HG03045 (cell line): Measurements from ENCODE around the gene UVSSA.

Source experiments
- ATAC-seq: cut with Tn5 transposase; IDR thresholded peaks from one replicate; pipeline ENCODE4 v1.9.1; 2021; ENCODE audit warnings: mild to moderate bottlenecking, moderate library complexity; ENCODE audit not compliant: unreplicated experiment

The UVSSA gene, protein sequence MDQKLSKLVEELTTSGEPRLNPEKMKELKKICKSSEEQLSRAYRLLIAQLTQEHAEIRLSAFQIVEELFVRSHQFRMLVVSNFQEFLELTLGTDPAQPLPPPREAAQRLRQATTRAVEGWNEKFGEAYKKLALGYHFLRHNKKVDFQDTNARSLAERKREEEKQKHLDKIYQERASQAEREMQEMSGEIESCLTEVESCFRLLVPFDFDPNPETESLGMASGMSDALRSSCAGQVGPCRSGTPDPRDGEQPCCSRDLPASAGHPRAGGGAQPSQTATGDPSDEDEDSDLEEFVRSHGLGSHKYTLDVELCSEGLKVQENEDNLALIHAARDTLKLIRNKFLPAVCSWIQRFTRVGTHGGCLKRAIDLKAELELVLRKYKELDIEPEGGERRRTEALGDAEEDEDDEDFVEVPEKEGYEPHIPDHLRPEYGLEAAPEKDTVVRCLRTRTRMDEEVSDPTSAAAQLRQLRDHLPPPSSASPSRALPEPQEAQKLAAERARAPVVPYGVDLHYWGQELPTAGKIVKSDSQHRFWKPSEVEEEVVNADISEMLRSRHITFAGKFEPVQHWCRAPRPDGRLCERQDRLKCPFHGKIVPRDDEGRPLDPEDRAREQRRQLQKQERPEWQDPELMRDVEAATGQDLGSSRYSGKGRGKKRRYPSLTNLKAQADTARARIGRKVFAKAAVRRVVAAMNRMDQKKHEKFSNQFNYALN

GRCh38 chr4:1346781-1347409 lies at the start of gene UVSSA:
Gene UVSSA, plus strand, starts transcription at chr4:1347208. Its CDS starts 884 bp downstream, at chr4:1348092.
- peak; percentile 94 for ATAC-seq

DNA sequence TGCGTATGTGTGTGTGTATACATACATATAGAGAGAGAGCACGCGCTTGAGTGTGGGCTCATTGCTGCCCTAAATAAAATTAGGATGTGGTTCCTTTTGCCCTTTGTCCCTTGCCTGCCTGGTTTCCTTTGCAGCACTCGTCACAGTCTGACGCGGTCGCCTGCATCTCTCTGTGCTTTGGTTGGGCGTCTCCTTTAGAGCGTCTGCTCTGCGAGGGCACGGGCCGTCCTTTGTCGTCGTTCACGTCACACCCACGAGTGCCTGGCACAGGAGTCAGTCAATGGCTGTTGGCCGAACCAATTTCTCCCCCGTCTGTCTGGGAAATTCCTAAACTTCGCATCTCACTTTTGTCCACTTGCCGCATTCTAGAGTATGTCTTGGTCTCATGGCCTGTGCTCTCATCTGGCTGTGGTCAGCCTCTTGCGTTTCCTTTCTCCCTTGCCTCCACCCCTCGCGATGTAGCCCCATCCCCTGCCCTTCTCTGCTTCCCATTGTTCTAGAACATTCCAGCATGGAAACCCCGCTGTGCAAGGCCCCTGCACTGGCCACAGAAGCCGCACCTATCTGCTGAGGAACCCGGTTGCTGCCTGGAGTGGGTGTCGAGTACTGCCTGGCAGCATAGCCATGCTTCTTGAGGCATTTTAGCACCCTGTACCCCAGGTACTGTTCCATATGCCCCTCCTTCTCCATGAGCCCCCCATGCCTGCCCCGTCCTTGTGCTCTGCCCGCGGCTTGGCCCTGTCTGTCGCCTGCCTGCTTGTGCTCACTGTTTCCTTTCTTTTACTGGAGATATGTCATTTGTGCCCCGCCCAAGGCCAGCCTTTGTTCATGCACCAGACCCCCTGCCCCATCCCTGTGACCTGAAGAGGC lies 49.3 kb upstream of the UVSSA start:
- ATAC-seq: no peak

DNA sequence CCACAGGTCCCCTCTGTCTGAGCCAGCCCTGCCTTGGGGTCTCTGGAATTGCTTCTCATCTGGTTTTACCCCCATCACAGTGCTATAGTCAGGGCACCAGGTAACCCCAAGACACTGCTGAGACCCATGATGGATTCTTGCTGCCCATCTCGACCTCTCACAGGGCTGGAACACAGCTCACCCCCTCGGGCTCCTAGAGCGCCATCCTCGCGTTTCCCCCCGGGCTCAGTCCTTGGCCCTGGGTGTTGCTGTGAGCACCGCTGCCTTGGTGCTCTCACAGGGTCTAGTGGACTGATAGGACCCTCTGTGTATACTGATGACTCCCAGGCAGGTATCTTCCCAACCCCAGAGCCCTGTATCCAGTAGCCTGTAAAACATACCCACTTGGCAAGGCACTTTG lies 48.5 kb upstream of the UVSSA start:
- no peak for ATAC-seq

DNA sequence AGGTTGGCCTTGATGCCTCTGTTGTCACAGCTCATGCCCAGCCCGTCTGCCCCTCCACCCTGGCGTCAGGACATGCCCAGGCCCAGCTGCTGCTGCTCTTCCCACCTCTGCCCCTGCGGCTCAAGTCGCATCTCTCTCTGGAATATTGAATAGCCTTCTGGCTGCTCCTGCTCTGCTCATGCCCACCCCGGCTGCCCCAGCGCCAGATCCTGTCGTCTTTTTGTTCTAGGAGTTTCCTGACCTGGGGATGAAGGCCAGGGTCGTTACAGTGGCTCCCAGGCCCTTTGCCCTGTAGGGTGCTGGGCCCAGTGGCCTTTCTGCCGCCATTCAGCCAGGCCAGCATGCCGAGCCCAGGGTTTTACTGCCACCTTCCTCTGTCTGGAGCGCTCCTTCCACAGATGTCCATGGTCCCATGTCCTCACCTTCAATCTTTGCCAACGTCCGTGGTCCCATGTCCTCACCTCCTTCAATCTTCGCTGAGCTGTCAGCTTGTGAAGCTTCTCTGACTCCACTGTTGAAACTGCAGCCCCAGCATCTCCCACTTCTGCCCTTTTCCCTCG lies 47.6 kb upstream of the UVSSA start:
- no peak for ATAC-seq

GRCh38 chr4:1300466-1301455 lies 46.2 kb upstream of the UVSSA start:
- ATAC-seq: no peak

DNA sequence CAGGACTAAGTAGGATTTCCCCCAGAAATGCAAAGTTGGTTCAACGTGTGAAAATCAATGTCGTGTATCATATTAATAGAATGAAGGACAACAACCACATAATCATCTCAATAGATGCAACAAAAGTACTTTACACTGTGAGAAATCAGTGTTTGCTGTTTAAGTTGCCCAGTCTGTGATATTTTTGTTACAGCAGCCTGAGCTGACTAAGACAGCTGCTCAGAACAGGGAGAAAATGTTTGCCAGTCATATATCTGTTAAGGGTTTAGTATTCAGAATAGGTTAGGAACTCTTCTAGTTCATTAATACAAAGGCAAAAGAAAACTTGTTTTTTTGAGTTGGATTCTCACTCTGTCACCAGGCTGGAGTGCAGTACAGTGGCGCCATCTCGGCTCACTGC lies 44.8 kb upstream of the UVSSA start:
- no peak for ATAC-seq

GRCh38 chr4:1305261-1305711 lies 41.7 kb upstream of the UVSSA start:
- ATAC-seq: no peak

DNA sequence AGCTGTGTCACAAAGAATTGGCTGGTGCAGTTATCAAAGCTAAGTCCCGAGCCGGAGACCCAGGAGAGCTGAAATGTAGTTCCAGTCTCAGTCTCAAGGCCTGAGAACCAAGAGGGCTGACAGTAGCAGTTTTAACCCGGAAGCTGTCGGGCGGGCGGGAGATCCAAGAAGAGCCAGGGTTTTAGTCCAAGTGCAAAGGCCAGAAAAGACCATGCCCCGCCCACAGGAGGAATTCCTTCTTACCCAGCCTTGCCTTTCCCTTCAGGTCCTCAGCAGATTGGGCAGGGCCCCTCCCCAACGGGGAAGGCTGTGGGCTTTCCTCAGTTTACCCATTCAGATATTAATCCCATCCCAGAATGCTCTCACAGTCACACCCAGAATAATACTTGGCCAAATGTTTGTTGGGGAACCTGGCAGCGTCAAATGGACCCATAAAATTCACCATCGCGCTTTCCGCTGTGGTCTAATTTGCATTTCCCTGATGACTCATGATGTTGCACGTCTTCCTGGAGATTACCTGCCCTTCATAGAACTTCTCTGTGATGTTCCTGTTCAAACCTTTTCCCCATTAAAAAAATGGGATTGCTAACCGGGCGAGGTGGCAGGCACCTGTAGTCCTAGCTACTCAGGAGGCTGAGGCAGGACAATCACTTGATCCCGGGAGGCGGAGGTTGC lies 41.1 kb upstream of the UVSSA start:
- no peak for ATAC-seq

- no peak for ATAC-seq
Observed at GRCh38 chr4:1307951-1308735, 38.9 kb upstream of the UVSSA start.

GRCh38 chr4:1309261-1310010 lies 37.6 kb upstream of the UVSSA start:
- no peak for ATAC-seq

GRCh38 chr4:1310031-1310795 lies 36.8 kb upstream of the UVSSA start:
- ATAC-seq: no peak

DNA sequence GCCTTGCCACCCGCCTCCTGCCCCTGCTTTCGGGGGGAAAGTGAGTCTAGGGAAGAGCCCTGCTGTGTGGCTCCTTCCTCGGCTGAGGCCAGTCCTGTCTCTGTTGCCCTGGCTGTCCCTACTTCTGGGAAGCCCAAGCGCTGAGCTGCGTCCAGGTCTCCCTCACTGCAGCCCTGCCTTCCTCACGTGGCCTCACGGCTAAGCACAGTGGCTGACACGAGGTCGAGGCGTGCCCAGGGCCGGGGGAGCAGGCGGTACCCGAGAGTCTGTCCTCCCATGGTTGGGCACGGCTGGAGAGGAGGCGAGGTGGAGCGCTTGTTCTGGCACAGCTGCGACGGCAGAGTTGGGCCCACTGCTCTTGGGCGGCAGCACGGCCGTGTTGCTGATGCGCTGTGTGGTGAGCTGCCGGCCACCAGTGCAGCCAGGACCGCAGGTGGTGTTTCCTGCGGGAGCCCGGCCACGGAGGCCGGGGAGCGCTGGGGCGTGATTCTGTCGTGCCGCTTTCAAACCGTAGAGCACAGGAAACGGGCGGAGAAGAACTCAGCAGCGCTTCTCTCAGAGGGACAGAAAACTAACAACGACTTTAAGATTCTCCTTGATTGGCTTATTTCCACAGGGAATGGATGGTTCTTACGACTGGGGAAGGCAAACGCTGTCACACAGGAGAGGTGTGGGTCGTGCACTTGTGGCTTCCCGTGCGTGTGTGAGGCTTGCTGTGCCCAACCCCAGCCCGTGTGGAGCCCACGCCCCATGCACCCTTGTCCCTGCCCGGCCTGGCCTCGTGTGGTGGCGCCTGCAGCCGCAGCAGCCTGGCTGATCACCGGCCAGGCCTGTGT lies 36.0 kb upstream of the UVSSA start:
- no peak for ATAC-seq

- no peak for ATAC-seq
Observed at GRCh38 chr4:1312821-1313640, 34.0 kb upstream of the UVSSA start.

GRCh38 chr4:1315306-1315705 lies 31.7 kb upstream of the UVSSA start:
- ATAC-seq: no peak
